IMR-90 (cell line): ENCODE data around the gene GAS7.

Experiments used
- FOS ChIP-seq: fragments of 150-350 bp; IDR thresholded peaks from 2 replicates; pipeline ENCODE4 v1.6.1; 2016; ENCODE audit warnings: low read depth, low read length
- MXI1 ChIP-seq: IDR thresholded peaks from 2 replicates; pipeline ENCODE4 v1.6.1; 2012; ENCODE audit warnings: low read depth, mild to moderate bottlenecking, low read length, moderate library complexity, borderline replicate concordance
- POLR2A ChIP-seq: IDR thresholded peaks from 2 replicates; pipeline ENCODE4 v1.6.1; 2012; ENCODE audit warnings: mild to moderate bottlenecking, low read depth, low read length
- RAD21 ChIP-seq: IDR thresholded peaks from 2 replicates; pipeline ENCODE4 v1.6.1; 2012; ENCODE audit warnings: low read length, improper control_type of control experiment
- SMC3 ChIP-seq: fragments of 150-350 bp; IDR thresholded peaks from 2 replicates; pipeline ENCODE4 v1.6.1; 2016; ENCODE audit warnings: low read depth, mild to moderate bottlenecking, antibody characterized with exemption, low read length, moderate library complexity
- TF ChIP-seq, protein P1 (sequence below): conservative IDR thresholded peaks from 2 replicates; pipeline ENCODE4 v1.5.1; 2012; ENCODE audit warnings: mild to moderate bottlenecking, low read depth, low read length, improper control_type of control experiment
- TF ChIP-seq, protein P2 (sequence below): fragments of 150-350 bp; IDR thresholded peaks from 2 replicates; pipeline ENCODE4 v1.6.1; 2017; ENCODE audit warnings: mild to moderate bottlenecking, antibody characterized with exemption, low read length, low read depth

DNA sequence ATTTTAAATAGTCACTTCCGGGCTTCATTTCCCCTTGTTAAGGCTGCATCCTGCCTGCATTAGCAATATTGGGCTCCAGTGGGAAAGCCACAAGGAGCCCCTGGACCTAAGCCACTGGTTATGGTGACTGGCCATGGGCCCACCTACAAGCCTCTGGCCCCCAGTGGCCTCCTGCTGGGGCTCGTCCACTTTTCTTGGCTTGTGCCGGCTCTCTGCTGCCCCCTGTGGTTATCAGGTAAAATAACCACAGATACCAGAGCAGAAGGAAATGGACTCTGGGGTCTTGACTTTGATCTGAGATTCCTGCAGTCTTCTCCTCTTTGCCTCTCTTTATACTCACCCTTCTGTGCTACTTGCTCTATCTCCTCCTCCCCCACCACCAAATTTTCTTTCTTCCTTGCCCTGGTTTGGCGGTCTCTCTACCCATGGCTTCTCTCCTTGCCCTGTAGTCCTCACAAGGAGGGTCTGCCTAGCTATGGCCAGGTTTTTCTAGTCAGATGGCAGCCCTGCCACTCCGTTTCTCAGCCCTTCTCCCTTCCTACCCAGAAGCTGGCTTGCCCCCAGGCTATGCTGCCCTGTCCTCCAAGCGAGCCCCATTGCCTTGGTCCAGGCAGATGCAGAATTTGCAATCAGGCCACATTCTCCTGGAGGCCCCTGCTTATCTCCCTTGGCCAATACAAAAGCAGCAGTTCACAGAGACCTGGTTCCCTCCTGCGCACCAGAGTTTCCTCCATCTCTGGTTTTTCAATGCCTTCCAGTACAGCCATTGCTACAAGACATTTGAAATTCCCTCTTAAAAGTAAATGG lies 210.4 kb downstream of the GAS7 start:
- TF ChIP-seq, protein P1, sequence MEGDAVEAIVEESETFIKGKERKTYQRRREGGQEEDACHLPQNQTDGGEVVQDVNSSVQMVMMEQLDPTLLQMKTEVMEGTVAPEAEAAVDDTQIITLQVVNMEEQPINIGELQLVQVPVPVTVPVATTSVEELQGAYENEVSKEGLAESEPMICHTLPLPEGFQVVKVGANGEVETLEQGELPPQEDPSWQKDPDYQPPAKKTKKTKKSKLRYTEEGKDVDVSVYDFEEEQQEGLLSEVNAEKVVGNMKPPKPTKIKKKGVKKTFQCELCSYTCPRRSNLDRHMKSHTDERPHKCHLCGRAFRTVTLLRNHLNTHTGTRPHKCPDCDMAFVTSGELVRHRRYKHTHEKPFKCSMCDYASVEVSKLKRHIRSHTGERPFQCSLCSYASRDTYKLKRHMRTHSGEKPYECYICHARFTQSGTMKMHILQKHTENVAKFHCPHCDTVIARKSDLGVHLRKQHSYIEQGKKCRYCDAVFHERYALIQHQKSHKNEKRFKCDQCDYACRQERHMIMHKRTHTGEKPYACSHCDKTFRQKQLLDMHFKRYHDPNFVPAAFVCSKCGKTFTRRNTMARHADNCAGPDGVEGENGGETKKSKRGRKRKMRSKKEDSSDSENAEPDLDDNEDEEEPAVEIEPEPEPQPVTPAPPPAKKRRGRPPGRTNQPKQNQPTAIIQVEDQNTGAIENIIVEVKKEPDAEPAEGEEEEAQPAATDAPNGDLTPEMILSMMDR: peak; percentile 66
- TF ChIP-seq POLR2A (no peak), SMC3 (peak; percentile 40), FOS (no peak), RAD21 (peak; percentile 53), MXI1 (no peak)
- TF ChIP-seq, protein P2, sequence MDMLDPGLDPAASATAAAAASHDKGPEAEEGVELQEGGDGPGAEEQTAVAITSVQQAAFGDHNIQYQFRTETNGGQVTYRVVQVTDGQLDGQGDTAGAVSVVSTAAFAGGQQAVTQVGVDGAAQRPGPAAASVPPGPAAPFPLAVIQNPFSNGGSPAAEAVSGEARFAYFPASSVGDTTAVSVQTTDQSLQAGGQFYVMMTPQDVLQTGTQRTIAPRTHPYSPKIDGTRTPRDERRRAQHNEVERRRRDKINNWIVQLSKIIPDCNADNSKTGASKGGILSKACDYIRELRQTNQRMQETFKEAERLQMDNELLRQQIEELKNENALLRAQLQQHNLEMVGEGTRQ: no peak
